ENCODE measurements around the gene UFD1. TPM values are rescaled to one million over a fixed set of nuclear protein-coding genes. Genes with fewer than 3 reads are reported as not detected.

The UFD1 gene
- total RNA-seq, 4 donors from 2014 or later: 33.0 to 57.4 (median 45.6) TPM

- Histone ChIP-seq H3K27me3 (no peaks in the 10 kb centered on the region), H3K36me3 (peaks cover 39 to 100% (median 64%) of the 10 kb centered on the region in 3 donors), H3K27ac (no peak overlapping the region), H3K9me3 (no peaks in the 10 kb centered on the region), H3K4me1 (no peaks in the 10 kb centered on the region), H3K4me3 (no peak overlapping the region)
- TF ChIP-seq CTCF (IDR thresholded peaks at IDR 0.05) (no peak), POLR2A (IDR thresholded peaks at IDR 0.05) (no peak)
- intact Hi-C loops (cut with DNase I): no loop called here
- DNase-seq: no peak
- 92 to 95% methylated on average over 7 to 8 of the region's 9 CpGs for WGBS, 2 donors
These were observed 11.9 kb downstream of the UFD1 start for GRCh38 chr22:19466848-19467752.

GRCh38 chr22:19466126-19466716 lies 12.8 kb downstream of the UFD1 start:
- peaks cover 39 to 100% (median 64%) of the 10 kb centered on the region in 3 donors for H3K36me3 ChIP-seq
- no peak overlapping the region for H3K27ac ChIP-seq
- no peaks in the 10 kb centered on the region for H3K9me3 ChIP-seq
- intact Hi-C loops (cut with DNase I): no loop called here
- H3K4me1 ChIP-seq: no peaks in the 10 kb centered on the region
- no peak for DNase-seq
- WGBS, 2 donors: 88 to 91% methylated on average over 11 to 14 of the region's 14 CpGs
- no peak overlapping the region for H3K4me3 ChIP-seq
- TF ChIP-seq CTCF (IDR thresholded peaks at IDR 0.05): no peak
- TF ChIP-seq POLR2A (IDR thresholded peaks at IDR 0.05): no peak
- H3K27me3 ChIP-seq: no peaks in the 10 kb centered on the region

- intact Hi-C loops (cut with DNase I): no loop called here
- no peak for DNase-seq
- H3K36me3 ChIP-seq: peaks cover 36 to 100% (median 57%) of the 10 kb centered on the region in 3 donors
These were observed 14.0 kb downstream of the UFD1 start for GRCh38 chr22:19464975-19465374.

DNA sequence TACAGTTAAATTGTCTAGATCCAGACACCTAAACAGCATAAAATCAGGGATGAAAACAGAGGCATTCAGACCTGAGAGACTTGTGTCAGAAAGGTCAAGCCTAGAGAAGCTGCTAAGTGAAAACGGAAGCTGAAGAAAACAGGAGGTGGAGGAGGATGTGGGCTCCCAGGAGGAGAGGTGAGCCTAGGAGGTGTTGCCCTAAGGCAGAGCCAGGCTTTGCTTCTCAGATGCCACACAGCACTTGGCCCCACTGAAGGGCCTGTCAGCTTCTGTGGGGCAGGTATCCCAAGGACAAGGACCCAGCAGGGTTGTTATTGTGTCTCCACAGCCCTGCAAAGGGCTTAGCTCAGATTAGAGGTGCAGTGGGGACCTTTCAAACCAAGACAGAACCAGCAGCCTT lies 14.4 kb downstream of the UFD1 start:
- H3K4me3 ChIP-seq: no peak overlapping the region
- H3K27ac ChIP-seq: no peak overlapping the region
- H3K9me3 ChIP-seq: no peaks in the 10 kb centered on the region
- peaks cover 32 to 100% (median 53%) of the 10 kb centered on the region in 3 donors for H3K36me3 ChIP-seq
- H3K4me1 ChIP-seq: no peaks in the 10 kb centered on the region
- TF ChIP-seq POLR2A (IDR thresholded peaks at IDR 0.05) (no peak), CTCF (IDR thresholded peaks at IDR 0.05) (no peak)
- no peak for DNase-seq
- H3K27me3 ChIP-seq: no peaks in the 10 kb centered on the region
- 58 to 85% methylated on average over 1 of the region's 1 CpG for WGBS, 2 donors
- intact Hi-C loops (cut with DNase I): no loop called here

More at GRCh38 chr22:19464975-19465374, 14.0 kb downstream of the UFD1 start:
- H3K27ac ChIP-seq: no peak overlapping the region
- TF ChIP-seq CTCF (IDR thresholded peaks at IDR 0.05) (no peak), POLR2A (IDR thresholded peaks at IDR 0.05) (no peak)
- H3K9me3 ChIP-seq: no peaks in the 10 kb centered on the region
- H3K4me3 ChIP-seq: no peak overlapping the region
- H3K27me3 ChIP-seq: no peaks in the 10 kb centered on the region
- WGBS, 2 donors: 72 to 93% methylated on average over 4 of the region's 4 CpGs
- no peaks in the 10 kb centered on the region for H3K4me1 ChIP-seq

Measured in esophagus squamous epithelium (tissue), 5 donors.